Smooth muscle cell (in vitro differentiated cells): Measurements from ENCODE around the gene STAP2. TPM values are rescaled to one million over a fixed set of nuclear protein-coding genes. Genes with fewer than 3 reads are reported as not detected.

Experiments
- DNase-seq: peaks from one replicate; lab custom pipeline; 2025; ENCODE audit not compliant: unreplicated experiment; lab: John Stamatoyannopoulos, UW
- H2AFZ ChIP-seq: fragments of 200-600 bp; sonication (generic); 2 replicates; pipeline ENCODE4 v1.6.0; 2016; ENCODE audit warnings: antibody characterized with exemption, low read depth, mild to moderate bottlenecking
- H3F3A ChIP-seq: fragments of 200-600 bp; sonication (generic); 2 replicates; pipeline ENCODE4 v1.6.0; 2017; ENCODE audit warnings: antibody characterized with exemption, low read depth
- H3K27ac ChIP-seq: fragments of 200-600 bp; sonication (generic); 2 replicates; pipeline ENCODE4 v1.5.1; 2016; ENCODE audit warnings: low read depth, mild to moderate bottlenecking
- H3K27me3 ChIP-seq: fragments of 200-600 bp; sonication (generic); 2 replicates; pipeline ENCODE4 v1.6.1; 2016; ENCODE audit warnings: low read depth, mild to moderate bottlenecking
- H3K36me3 ChIP-seq: fragments of 200-600 bp; sonication (generic); 2 replicates; pipeline ENCODE4 v1.5.1; 2016; ENCODE audit warnings: low read depth
- H3K4me1 ChIP-seq: fragments of 200-600 bp; sonication (generic); 2 replicates; pipeline ENCODE4 v1.5.1; 2016; ENCODE audit warnings: low read depth
- H3K4me2 ChIP-seq: fragments of 200-600 bp; sonication (generic); 2 replicates; pipeline ENCODE4 v1.6.0; 2016; ENCODE audit warnings: mild to moderate bottlenecking
- H3K4me3 ChIP-seq: fragments of 200-600 bp; sonication (generic); 2 replicates; pipeline ENCODE4 v1.5.1; 2016; ENCODE audit warnings: mild to moderate bottlenecking
- H3K79me2 ChIP-seq: fragments of 200-600 bp; sonication (generic); 2 replicates; pipeline ENCODE4 v1.6.0; 2016; ENCODE audit warnings: low read depth, mild to moderate bottlenecking
- H3K9ac ChIP-seq: fragments of 200-600 bp; sonication (generic); 2 replicates; pipeline ENCODE4 v1.6.0; 2016; ENCODE audit warnings: low read depth
- H3K9me3 ChIP-seq: fragments of 200-600 bp; sonication (generic); replicated peaks from 2 replicates; pipeline ENCODE4 v1.5.1; 2016; ENCODE audit warnings: low read depth
- H4K20me1 ChIP-seq: fragments of 200-600 bp; sonication (generic); 2 replicates; pipeline ENCODE4 v1.6.0; 2016; ENCODE audit warnings: low read depth
- WGBS: methylation state at CpG from one replicate; pipeline ENCODE4 v1.1.7; 2016; ENCODE audit warnings: low lambda C conversion rate; 5-methylcytosine and 5-hydroxymethylcytosine counted together
- polyA plus RNA-seq: library from polyadenylated mRNA; unstranded; fragments of >200 nt; fragmentation: Nextera tagmentation; extraction: Ambion mirVana; gene quantifications from 2 replicates; pipeline ENCODE4 v1.2.1, GENCODE V29; 2016
- total RNA-seq: library from RNA; depleted of rRNA; stranded (reverse); fragments of >200 nt; gene quantifications from 2 replicates; pipeline ENCODE4 v1.2.3, GENCODE V29; 2014
- TF ChIP-seq, protein P1 (sequence below): fragments of 200-600 bp; sonication (generic); IDR thresholded peaks from 2 replicates; pipeline ENCODE4 v1.5.1; 2017; ENCODE audit warnings: borderline replicate concordance, mild to moderate bottlenecking, antibody characterized with exemption; ENCODE audit not compliant: insufficient read depth, poor library complexity, severe bottlenecking

Gene STAP2
- total and polyA plus RNA-seq, 2 experiments from 2014 or later, result 8.3 to 10.7 TPM

DNA sequence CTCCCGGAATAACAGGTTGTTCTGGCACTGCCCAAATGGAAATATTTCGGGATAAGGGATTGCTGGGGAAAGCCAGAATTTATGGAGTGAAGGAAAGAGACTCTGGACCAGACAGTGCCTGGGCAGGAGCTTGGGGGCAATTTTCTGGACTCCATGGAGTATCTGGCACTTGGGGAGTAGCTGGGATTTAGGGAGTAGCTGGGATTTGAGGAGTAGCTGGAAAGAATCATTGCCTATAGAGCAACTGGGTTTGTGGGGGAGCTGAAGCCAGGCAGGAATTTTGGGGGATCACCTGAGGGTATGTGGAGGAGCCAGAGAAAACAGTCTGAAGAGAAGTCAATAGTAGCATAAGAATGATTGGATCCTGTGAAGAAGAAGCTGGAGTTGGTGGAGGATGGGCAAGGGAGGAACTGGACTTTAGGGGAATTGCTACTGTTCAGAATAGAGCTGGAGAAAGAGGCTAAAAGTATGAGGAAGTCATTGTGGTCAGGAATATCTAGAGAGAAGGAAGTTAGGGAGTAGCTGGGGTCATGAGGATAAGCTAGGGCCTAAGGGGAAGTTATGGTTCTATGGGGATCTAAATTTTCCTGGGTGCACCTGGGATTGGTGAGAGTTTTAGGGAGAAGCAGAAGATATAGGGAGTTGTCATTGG is 19.4 kb downstream of the STAP2 start:
- WGBS, result 97% methylated on average over 2 of the region's 2 CpGs
- H3K9me3 ChIP-seq, result no peaks in the 10 kb centered on the region

DNA sequence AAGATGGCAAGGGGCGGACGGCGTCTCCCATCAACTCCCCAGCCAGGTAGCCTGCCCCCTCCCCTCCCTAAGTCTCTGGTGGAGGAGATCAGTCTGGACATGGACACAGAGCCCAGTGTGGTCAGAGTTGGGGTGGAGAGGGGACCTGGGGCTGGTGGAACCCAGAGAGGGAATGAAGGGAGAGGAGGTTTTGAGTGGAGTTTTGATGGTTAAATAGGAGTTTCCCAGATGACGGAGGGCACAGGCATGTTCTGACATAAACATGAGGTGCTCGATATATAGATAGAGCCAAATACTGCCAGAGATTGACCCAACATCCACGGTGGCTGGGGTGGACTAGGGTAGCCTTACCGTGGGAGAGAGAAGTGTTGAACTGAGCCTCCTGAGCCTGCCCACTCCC is 20.2 kb downstream of the STAP2 start:
- Histone ChIP-seq H2AFZ (no peak overlapping the region), H3K4me3 (no peak overlapping the region), H3K79me2 (no peaks in the 10 kb centered on the region), H3K27ac (no peak overlapping the region), H3K9ac (no peak overlapping the region), H3K4me1 (no peaks in the 10 kb centered on the region), H3K27me3 (no peaks in the 10 kb centered on the region), H3K36me3 (no peaks in the 10 kb centered on the region), H4K20me1 (no peaks in the 10 kb centered on the region), H3K9me3 (no peaks in the 10 kb centered on the region), H3F3A (no peaks in the 10 kb centered on the region), H3K4me2 (no peak overlapping the region)
- TF ChIP-seq, protein P1, sequence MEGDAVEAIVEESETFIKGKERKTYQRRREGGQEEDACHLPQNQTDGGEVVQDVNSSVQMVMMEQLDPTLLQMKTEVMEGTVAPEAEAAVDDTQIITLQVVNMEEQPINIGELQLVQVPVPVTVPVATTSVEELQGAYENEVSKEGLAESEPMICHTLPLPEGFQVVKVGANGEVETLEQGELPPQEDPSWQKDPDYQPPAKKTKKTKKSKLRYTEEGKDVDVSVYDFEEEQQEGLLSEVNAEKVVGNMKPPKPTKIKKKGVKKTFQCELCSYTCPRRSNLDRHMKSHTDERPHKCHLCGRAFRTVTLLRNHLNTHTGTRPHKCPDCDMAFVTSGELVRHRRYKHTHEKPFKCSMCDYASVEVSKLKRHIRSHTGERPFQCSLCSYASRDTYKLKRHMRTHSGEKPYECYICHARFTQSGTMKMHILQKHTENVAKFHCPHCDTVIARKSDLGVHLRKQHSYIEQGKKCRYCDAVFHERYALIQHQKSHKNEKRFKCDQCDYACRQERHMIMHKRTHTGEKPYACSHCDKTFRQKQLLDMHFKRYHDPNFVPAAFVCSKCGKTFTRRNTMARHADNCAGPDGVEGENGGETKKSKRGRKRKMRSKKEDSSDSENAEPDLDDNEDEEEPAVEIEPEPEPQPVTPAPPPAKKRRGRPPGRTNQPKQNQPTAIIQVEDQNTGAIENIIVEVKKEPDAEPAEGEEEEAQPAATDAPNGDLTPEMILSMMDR, result no peak
- 96% methylated on average over 7 of the region's 7 CpGs for WGBS
- no peak for DNase-seq

More for the DNA sequence above, 19.4 kb downstream of the STAP2 start:
- H3K4me1 ChIP-seq, result no peaks in the 10 kb centered on the region
- no peak overlapping the region for H3K4me2 ChIP-seq
- H3K36me3 ChIP-seq, result no peaks in the 10 kb centered on the region
- TF ChIP-seq, protein P1, result no peak
- H3K79me2 ChIP-seq, result no peaks in the 10 kb centered on the region
- no peak overlapping the region for H3K27ac ChIP-seq
- no peak overlapping the region for H2AFZ ChIP-seq
- no peak for DNase-seq
- H3K4me3 ChIP-seq, result no peak overlapping the region
- H3K27me3 ChIP-seq, result no peaks in the 10 kb centered on the region
- H4K20me1 ChIP-seq, result no peaks in the 10 kb centered on the region
- H3F3A ChIP-seq, result no peaks in the 10 kb centered on the region
- H3K9ac ChIP-seq, result no peak overlapping the region

DNA sequence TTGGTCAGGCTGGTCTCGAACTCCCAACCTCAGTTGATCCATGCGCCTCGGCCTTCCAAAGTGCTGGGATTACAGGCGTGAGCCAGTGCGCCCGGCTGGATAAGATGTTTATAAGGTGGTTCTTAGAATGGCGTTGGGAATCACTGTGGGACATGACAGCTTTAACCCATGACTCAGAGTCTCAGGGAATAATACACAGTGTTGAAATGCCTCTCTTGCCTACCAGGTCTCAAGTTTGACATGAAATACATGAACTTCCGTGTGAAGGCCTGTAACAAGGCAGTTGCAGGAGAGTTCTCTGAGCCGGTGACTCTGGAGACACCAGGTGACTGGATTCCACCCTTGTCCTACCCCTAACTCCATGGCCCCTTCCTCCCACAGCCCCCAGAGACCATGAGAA is 21.7 kb downstream of the STAP2 start:
- H4K20me1 ChIP-seq, result no peaks in the 10 kb centered on the region
- H3K27me3 ChIP-seq, result no peaks in the 10 kb centered on the region
- H3K36me3 ChIP-seq, result no peaks in the 10 kb centered on the region
- 97% methylated on average over 9 of the region's 9 CpGs for WGBS
- H3K4me1 ChIP-seq, result no peaks in the 10 kb centered on the region
- no peak overlapping the region for H3K27ac ChIP-seq
- no peak overlapping the region for H3K4me3 ChIP-seq
- no peaks in the 10 kb centered on the region for H3F3A ChIP-seq
- no peaks in the 10 kb centered on the region for H3K79me2 ChIP-seq
- no peak overlapping the region for H3K4me2 ChIP-seq
- no peak for DNase-seq
- no peak overlapping the region for H3K9ac ChIP-seq
- H2AFZ ChIP-seq, result no peak overlapping the region
- H3K9me3 ChIP-seq, result no peaks in the 10 kb centered on the region
- TF ChIP-seq, protein P1, result no peak
